Fibroblast of skin of abdomen (primary cell): ENCODE data around the gene ACTR2.
"Not testable (repeated sequence)": the region's sequence is repeated elsewhere in the genome, so short reads cannot be mapped to it uniquely, and the experiment has no call there.

ENCODE experiments used
- DNase-seq: peaks from one replicate; pipeline ENCODE4 v3.0.0-alpha.2; 2013

Gene ACTR2

DNA sequence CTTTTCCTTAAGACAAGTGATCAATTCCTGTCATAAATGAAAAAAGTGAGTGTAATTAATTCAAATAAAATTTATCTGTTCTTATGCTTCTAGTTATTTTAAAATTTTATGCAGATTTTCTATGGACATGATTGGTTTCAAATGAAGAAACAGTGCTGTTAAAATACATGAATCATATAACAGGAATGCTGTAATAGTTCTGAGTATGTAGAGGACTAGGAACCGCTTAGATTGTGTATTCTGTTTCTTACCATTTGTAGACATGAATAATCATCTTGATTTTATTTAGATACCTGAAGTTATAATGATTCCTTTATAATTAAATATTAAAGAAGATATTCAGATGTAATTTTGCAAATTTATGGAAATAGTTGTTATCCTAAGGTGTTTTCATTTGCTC is 3.5 kb downstream of the ACTR2 start:
- DNase-seq = peak; percentile 60

DNA sequence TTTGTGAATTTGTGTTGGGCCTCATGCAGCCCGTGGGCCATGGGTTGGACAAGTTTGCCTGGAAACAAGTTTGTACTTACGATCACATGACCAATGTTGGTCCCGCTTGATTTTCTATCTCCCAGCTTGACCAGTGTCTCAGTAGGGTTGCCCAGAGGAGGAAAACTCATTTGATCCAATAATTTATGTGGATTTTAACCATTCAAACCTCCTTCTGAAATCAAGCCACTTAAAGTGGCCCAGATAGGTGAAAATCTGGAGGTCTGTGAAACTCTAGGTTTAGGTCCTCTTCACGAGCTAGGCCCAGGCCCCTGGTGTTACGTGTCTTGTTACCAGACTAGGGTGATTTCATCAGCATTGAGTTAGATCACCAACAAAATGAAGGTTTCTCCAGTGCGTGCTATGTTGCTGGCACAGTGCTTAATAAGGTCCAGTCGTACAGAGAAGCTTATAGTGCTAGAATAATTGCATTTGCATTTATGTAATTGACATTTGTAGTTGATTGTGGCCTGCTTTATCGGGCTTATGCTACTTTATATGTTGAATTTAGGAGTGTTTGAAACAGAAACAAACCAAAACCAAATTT is 4.4 kb downstream of the ACTR2 start:
- DNase-seq = peak; percentile 81

DNA sequence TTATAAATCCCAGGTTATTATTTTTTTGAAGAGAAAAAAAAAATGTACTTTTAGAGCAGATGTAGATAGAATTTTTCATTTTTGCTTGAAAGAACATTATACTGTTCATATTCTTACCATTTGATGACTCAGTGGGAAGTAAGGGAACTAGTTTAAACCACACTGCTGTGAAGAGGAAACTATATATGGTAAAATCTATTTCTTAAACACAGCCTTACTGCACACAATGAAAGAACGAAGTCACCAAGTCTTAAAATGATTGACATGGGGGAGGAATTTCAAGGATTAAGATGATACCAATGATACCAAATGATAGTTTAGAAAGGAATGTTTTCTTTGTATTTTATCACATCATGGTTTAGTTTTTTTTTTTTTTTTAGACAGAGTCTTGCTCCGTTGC is 5.0 kb downstream of the ACTR2 start:
- DNase-seq = peak; percentile 90

DNA sequence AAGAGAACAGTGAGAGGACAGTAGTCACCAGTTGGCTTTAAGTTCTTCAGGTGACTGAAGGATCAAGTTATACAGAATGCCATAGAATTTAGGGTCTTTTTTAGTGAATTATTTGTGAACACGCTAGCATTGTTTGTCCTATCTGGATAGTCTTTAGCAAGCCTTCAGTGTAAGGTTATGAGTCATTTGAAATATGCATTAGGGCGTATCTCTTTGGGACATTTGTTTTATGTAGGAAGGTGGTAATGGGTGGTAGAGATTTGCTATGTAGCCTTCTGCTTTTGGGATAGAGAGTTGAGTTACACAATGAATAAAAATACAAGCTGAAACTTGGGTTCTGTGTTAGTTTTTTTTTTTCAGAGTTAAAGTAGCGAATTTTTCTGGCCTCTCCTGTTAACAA is 13.0 kb downstream of the ACTR2 start:
- DNase-seq = no peak

DNA sequence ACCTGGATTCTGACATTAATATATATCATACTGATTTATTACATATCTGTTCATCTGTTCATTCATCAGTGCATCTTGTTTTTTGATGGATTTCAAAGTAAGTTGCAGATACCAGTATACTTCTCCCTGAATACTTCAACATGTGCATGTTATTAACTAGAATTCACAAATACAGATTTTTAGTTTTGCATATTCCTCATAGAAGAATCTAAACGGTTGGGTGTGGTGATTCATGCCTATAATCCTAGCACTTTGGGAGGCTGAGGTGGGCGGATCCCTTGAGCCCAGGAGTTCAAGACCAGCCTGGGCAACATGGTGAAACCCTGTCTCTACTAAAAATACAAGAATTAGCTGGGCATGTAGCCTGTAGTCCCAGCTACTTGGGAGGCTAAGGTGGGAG is 16.8 kb downstream of the ACTR2 start:
- not testable (repeated sequence) for DNase-seq

DNA sequence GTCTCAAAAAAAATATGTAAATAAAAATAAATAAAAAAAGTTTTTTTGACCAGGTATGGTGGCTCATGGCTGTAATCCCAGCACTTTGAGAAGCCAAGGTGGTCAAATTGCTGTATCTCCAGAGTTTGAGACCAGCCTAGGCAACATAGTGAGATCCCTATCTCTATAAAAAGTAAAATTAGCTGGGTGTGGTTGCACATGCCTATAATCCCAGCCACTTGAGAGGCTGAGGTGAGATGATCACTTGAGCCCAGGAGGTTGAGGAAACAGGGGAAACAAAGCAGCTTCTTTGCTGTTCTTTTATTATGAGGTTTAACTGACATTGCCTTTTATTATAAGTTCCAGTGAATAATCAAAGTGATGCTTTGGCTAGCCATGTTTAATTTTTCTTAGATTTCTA is 25.0 kb downstream of the ACTR2 start:
- no peak for DNase-seq

DNA sequence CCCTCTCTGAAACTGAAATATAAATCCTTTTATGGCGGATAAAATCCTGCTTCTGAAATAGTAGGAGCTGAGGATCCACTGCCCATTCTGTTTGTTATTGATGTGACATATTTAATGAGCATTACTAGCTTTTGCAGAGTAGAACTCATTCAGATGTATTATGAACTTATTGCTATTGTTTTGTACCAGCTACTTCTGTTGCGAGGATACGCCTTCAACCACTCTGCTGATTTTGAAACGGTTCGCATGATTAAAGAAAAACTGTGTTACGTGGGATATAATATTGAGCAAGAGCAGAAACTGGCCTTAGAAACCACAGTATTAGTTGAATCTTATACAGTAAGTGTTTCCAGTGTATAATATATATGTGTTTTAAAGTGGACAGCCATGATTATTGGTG is 27.7 kb downstream of the ACTR2 start:
- DNase-seq = no peak

DNA sequence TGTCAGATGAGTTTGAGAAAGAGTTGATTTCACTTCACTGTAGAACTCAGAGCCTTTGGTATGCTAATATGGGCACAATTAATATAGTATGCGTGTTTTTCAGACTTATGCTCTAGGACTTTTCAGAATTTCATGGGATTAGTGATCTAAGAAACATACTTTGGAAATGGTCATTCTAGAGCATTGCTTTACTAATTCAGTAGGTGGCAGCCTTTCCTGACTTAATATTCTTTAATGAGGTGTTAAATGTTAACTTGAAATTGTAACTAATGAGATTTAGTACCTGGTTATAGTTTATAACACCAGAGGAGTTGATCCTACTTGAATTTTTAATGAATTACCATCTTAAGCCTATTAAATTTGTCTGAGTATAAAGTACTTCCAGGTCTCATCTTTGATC is 28.4 kb downstream of the ACTR2 start:
- DNase-seq = no peak

DNA sequence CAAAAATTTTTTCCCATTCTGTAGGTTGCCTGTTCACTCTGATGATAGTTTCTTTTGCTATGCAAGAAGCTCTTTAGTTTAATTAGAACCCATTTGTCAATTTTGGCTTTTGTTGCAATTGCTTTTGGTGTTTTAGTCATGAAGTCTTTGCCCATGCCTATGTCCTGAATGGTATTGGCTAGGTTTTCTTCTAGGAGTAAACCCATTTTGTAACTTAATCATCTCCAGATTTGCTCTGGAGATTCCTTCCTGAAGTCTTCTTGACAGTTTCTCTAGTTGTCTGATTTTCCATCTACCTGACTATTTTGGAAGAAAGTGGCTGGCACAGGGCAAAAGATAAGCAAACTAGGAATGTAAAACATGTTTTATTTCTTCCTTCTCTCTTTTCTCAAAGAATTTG is 30.2 kb downstream of the ACTR2 start:
- not testable (repeated sequence) for DNase-seq

DNA sequence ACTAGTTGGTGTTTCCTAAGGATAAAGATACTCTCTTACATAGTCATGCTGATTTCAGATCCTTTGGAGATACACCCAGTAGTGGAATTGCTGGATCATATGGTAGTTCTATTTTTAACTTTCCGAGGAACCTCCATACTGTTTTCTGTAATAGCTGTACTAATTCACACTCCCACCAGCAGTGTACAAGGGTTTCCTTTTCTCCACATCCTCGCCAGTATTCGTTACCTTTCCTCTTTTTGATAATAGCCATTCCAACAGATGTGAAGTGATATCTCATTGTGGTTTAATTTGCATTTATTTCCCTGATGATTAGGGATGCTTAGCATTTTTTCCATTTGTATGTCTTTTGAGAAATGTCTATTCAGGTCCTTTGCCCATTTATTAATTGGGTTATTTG is 34.0 kb downstream of the ACTR2 start:
- peak; percentile 44 for DNase-seq

DNA sequence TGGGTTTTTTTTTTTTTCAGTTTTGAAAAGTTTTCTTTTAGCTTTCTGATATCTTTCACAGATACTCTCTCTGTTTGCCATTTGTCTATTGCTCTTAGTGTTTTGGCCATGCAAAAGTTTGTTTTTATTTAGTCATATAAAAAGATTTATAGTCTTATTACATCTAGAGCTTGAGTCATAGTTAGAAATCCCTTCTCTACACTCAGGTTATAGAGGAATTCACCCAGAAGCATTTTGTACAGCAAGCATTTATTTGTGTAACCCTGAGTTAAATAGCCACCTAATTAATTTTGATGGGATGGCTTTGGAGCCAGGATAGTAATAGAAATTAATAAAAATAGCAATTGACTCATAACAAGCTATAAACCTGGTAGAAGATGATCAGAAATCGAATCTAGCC is 35.6 kb downstream of the ACTR2 start:
- no peak for DNase-seq

DNA sequence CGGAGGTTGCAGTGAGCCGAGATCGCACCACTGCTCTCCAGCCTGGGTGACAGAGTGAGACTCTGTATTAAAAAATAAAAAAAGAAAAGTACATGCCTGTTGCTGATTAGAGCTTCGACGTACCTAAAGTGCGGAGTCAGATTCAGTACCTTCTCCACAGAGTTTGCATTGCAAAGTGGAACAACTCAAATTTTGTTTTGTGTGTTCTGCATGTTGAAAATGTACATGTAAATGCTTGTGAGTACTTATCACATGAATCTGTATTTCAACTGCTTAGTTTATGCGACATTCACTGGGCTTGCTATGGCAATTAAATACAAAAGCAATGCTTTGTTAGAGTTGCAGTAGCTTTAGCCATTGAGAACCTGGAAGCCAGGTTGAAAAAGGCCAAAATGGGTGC is 36.4 kb downstream of the ACTR2 start:
- DNase-seq = no peak

DNA sequence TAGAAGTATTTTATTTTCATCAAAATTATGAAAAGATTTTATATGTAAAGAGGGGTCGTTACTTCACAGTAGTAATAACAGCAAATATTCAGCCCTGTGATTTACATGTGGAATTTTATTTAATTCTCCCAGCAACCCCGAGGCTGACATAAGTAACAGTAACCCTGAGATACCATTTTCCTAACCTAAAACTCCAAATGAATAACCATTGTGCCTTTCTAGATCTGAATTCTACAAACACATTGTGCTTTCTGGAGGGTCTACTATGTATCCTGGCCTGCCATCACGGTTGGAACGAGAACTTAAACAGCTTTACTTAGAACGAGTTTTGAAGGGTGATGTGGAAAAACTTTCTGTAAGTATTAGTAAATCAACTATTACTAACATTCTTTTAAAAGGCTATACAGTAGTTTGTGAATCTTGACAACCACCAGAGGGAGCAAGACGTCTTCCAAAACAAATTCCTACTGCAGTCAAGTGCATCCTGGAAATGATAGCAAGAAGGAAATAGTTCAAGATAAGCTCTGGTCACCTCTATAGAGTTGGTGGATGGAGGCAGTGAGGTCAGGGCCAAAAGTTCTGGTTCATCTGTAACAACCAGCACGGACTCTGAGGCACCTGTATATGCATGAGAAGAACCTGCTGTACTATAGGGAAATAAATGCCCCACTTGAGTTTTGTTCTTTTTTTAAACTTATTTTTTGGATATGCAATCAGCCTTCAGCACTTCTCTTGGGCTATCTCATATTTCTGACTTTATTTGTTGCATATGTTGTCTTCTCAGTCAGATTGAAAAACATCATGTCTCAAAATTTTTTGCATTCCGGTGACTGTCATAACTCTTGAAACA is 37.4 kb downstream of the ACTR2 start:
- DNase-seq = peak; percentile 77

DNA sequence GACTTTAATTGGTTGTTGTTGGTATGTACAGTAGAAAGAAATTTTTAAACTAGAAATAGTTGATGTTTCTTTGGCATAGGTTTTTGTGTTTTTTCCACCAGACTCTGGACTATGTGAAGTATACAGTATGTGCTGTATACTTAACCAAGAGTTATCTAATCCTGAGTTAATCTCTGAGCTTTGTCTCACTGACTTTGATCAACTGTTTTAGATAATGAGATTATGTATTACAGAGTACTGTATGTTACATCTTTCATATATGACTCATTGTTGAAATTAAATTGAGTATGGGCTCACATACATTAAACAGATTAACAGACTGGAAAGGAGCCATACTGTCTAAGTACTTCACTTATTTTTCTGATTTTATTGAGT is 38.0 kb downstream of the ACTR2 start:
- DNase-seq = no peak

DNA sequence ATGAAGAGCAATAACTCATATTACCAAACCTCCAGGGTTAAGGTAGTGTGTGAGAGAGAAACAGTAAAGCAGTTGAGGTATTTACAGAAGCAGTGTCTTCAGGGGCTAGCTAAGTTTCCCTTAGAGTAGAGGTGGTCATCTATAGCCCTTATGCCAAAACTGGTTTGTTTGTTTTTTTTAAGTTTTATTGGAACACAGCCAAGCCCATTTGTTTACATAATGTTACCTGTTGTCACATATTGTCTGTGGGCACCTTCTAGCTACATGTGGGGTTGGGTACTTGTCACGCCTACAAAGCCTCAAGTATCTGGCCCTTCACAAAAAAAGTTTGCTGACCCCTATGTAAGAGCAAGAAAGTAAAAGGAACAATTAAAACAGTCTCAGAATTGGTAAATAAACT is 39.4 kb downstream of the ACTR2 start:
- no peak for DNase-seq

DNA sequence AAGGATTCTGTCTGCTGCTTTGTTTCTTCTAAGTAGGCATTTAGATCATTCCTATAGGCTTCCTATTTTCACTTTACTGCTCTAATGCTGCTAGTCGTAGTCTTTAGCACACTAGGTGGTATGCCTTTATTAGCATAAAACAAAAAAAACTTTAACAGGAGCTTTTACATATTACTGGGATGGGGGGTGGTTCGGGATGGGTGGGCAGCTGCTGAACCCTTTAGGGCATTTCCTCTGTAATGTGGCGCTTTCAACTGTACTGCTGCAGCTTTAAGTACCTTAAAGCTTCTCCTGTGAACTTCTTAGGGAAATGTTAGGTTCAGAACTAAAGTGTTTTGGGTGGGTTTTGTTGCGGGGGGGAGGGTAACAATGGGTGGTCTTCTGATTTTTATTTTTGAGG is 41.3 kb downstream of the ACTR2 start:
- no peak for DNase-seq

DNA sequence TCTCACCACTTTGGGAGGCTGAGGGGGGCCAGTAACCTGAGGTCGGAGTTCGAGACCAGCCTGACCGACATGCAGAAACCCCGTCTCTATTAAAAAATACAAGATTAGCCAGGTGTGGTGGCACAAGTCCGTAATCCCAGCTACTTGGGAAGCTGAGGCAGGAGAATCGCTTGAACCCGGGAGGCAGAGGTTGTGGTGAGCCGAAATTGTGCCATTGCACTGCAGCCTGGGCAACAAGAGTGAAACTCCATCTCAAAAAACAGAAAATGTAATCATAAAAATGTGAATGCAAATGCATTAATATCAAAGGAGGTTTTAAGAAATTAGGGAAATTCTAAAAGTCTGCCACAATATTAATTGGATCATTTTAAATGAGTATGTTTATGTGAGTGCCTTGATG is 45.7 kb downstream of the ACTR2 start:
- no peak for DNase-seq

DNA sequence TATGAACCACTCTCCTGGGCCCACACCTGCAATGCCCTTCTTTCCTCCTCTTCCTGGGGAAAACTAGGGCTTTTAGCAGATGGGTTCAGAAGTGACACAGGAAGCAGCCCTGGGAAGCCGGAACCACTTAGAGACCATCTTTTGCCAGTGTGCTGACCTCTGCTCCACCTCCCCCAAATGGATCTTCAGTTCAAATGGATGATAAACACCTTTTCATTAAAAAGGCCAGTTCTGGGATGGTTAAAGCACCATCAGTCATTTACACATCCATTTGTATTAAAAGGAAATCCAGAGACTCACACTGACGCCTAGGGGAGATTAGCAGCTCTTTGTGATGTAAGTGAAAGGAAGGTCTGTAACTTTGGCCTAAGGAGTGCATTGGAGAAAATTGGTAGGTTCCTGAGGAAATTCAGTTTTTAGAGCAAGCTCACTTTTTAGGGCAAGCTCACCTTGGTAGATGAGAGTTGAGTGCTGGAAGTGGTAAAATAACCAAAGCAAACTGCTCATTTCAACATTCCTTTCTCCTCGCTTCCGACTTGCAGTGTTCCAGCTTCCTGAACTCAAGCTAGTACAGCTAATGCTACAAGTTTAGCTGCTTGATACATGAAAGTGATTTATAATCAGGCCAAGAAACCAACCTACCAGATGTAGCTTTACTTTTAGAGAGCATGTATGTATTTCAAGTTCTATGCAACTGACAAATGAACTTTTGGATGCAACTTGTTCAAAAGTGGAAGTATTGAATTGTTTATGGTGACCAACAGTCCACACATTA is 47.7 kb downstream of the ACTR2 start:
- no peak for DNase-seq

DNA sequence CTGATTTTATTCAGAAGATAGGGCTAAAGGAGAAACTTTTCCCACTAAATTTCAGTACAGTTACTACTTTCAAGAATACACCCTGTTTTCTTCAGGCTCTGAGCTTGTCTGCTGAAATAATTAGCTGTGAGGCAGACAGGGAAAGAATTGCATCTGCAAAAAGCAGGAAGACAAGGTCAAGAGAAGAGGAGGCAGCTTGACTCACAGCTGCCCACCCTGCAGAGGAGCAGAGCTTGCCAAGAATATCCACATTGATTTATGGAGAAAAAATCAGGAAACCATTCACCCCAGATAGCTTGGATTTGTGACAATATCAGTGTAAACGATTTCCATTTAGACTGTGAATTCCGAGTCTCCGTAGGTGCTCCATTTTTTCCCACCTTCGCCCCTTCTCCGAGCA is 49.0 kb downstream of the ACTR2 start:
- DNase-seq = peak; percentile 54

DNA sequence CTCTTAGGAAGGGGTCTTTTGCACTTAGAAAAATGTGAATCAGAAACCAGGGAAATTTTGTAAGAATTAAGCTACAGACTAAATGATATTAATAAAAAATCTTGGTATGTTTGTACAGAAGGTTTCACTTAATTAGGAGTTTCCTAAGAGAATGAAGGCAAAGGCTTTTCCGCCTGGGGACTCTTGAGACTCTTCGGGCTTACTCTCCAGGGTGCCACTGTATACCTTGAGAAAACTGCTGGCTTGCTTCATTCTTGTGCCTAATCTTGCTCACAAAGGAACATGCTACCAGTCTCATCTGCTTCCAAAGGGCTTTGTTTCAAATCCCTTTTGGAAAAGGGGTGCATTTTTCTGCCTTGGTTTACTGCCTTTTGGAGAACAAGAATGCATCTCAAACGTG is 49.5 kb downstream of the ACTR2 start:
- no peak for DNase-seq

DNA sequence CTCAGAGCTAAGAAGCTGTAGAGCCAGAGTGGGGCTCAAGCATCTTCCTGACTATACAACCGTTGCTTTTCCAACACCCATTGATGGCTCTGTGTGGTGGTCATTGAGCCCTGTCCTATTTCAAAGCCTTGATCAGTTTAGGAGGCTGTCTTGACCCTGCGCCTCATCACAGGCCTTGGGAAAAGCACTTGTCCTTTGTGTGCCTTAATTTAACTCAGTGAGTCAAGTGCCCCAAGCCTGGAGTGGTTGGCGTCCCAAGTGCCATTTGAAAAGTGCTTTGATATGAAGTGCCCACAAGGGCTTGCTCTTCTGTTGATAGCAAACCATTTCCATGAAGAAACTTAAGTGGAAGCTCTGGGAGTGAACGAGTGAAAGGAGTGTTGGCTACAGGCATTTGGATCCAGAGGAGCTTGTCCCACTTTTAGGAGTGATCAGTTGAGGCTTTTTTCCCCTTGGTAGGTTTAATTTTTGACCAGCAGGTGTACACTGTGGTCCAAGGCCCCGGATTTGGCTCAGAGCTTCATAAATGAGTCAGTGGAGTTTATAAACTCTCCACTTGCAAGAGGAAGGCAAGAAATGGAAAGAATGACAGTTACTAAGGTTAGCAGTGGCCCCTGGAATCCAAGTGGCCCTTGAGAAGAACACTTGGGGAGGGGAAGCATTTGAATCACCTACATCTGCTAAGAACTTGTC is 50.3 kb downstream of the ACTR2 start:
- no peak for DNase-seq

DNA sequence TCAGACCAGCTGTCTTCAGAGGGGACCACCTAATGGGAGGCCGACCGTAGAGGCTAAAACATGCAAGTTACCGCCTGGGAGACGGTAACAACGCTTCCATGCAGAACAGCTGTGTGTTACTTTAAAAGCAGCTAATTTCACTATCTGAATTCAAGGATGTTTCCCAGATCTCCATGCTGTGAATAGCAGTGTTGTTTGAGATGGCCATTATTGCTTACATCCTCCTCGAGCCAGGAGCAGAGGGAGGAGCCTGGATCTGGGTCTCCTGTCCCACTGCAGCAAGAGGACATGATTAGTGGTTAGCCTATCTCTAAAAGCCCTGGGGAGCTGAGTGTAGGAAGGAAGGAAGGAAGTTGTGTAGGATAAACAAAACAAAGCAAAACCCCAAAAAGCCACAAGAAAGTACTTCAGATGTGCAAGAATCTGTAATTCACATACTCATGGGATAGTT is 50.9 kb downstream of the ACTR2 start:
- DNase-seq = peak; percentile 55

DNA sequence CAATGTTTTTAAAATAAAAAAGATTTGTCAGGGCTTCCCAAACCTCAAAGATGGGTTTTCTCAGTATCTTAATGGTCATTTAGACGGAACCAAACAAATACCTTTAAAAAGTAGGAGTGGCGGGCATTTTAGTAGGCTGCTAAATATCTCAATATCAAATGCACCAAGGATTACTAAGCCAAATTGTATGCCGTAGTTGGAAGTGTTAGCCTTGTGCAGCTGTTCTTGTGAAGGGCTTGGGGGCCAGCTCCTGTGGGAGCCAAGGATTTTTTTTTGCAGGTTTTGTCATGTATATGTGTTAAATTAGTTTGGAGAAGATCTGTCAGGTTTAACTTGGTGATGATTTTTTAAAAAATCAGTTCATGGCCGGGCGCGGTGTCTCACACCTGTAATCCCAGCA is 52.1 kb downstream of the ACTR2 start:
- no peak for DNase-seq
